ENCODE data around the gene KIF13A. TPM values are rescaled to one million over a fixed set of nuclear protein-coding genes. Genes with fewer than 3 reads are reported as not detected.
"Not testable (repeated sequence)": the region's sequence is repeated elsewhere in the genome, so short reads cannot be mapped to it uniquely, and the experiment has no call there.

The KIF13A gene
- total RNA-seq, 1 donor from 2014 or later: 27.8 TPM

DNA sequence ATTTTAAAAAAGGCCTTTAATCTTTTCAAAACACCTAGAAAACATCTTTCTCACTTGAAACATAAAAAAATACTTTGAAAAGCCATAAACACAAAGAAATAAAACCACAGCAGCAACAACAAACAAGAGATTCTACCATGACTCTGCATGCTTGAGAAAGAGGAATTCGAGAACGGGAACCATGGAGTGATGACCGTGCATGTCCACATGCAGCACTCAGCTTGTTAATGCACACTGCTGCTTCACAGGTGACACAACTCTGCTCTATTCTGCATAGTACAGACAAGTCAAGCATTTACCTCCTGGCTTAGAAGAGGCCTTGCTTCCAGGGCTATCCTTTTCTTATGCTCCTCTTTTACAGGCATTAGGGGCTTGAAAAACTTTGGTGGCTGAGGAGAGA lies 215.8 kb downstream of the KIF13A start:
- DNase-seq: no peak

DNA sequence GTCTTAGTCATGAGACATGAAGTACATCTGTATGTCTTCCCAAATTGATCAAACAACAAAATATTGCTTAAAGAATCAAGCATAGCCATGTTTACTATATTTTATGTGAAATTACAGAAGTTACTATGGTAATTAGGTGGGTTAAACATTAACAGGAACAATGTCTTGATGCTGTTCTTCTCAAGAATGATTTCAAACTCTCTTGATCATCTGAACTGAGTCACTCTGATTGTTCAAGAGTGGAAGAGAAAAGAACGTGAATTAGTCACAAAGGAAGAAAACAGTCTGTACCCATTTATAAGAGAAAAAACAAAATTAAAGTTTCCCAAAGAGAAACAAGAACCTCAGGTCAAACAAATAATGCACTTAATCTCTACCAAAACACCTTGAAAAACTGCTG lies 218.6 kb downstream of the KIF13A start:
- no peak for DNase-seq

DNA sequence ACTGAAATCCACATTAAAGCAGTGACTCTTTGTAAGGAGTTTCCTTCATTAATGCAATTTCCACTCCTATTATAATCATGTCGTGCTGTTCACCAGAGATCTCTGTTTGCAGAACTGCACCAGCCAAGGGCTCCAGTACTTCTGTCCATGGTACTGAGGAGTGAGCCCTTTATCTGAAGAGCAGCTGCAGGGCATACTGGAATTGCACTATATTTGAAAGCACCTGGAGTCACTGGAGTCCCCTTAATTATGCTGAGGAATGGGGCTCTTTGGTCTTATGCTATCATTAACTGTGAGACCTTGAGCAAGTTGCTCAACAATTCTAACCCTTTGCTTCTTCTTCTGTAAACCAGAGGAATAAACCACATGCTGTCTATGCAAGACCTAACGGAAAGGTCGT lies 219.0 kb downstream of the KIF13A start:
- DNase-seq: no peak

DNA sequence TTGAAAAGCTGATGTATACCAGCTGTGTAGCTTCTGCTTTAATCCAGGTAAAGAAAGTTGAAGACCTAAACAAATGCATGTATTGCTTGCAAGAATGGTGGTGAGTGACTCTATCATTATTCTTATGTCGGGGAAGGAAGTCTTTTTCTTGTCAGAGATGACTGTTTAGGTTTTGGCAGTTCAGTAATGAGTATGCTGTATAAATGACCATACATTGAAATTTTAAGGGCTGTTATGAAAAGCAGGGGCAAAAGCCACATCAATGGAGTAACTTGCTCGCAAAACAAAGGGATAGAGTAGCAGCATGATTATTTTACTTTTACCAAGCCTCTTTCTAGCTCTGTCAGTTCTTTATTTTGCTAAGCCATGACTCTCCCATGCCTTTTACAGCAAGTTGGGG lies 224.8 kb downstream of the KIF13A start:
- no peak for DNase-seq

DNA sequence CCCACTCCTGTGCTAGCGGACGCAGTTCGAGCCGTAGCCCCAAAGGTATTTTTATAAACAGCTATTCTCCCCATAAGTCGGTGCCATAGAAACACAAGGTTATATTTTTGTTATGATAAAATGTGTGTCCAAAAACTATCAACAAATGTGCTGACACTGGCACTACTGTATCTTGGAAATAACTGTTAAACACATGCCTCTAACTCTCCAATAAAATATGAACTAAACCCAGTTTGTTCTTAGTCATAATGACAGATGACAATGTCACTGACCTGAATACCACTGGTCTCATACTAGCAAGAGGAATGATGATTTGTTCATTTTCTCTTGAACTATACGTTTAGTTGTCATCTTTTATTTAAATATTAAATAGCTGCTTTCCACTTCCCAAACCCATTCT lies 229.3 kb downstream of the KIF13A start:
- DNase-seq: no peak

DNA sequence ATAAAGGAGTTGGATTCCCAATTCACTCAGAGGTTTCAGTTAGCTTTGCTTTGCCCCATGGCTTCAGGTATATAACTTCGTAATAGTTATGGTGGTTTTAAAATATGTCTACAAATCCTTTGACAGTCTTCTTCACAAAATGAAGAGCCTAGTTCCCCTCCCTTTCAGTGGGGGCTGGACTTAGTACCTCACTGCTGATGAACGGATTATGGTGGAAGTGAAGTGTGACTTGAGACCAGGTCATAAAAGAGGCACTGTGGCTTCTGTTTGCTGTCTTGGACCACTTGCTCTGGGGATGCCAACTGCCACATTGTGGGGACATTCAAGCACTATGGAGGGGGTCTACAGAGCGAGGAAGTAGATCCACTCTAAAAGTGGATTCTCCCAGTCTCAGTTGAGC lies 233.2 kb downstream of the KIF13A start:
- no peak for DNase-seq

DNA sequence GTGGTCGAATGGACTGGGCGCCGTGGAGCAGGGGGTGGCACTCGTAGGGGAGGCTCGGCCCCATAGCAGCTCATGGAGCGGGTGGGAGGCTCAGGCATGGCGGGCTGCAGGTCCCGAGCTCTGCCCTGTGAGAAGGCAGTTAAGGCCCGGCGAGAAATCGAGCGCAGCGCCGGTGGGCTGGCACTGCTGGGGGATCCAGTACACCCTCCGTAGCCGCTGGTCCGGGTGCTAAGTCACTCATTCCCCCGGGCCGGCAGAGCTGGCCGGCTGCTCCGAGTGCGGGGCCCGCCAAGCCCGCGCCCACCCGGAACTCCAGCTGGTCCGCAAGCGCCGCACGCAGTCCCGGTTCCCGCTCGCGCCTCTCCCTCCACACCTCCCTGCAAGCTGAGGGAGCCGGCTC lies 242.1 kb downstream of the KIF13A start:
- not testable (repeated sequence) for DNase-seq

DNA sequence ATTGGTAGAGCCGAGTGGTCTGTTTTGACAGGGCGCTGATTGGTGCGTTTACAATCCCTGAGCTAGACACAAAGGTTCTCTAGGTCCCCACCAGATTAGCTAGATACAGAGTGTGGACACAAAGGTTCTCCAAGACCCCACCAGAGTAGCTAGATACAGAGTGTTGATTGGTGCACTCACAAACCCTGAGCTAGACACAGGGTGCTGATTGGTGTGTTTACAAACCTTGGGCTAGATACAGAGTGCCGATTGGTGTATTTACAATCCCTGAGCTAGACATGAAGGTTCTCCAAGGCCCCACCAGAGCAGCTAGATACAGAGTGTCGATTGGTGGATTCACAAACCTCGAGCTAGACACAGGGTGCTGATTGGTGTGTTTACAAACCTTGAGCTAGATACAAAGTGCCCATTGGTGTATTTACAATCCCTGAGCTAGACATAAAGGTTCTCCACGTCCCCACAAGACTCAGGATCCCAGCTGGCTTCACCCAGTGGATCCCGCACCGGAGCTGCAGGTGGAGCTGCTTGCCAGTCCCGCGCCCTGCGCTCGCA lies 242.6 kb downstream of the KIF13A start:
- DNase-seq: not testable (repeated sequence)

DNA sequence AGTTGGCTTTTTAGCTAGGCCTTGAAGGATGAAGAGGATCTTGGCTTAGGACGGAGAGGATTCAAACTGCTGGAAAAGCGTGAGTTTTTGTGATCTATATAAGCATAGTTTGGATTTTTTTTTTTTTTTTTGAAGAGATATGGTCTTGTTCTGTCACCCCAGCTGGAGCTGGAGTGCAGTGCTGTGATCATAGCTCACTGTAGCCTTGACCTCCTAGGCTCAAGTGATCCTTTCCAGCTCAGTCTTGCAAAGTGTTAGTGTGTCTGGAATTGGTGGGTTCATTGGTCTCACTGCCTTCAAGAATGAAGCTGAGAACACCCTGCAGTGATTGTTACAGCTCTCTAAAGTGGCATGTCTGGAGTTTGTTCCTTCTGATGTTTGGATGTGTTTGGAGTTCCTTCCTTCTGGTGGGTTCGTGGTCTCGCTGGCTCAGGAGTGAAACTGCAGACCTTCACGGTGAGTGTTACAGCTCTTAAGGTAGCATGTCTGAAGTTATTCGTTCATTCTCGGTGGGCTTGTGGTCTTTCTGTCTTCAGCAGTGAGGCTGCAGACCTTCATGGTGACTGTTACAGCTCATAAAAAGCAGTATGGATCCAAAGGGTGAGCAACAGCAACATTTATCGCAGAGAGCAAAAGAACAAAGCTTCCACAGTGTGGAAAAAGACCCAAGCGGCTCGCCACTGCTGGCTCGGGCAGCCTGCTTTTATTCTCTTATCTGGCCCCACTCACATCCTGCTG lies 243.2 kb downstream of the KIF13A start:
- no peak for DNase-seq

DNA sequence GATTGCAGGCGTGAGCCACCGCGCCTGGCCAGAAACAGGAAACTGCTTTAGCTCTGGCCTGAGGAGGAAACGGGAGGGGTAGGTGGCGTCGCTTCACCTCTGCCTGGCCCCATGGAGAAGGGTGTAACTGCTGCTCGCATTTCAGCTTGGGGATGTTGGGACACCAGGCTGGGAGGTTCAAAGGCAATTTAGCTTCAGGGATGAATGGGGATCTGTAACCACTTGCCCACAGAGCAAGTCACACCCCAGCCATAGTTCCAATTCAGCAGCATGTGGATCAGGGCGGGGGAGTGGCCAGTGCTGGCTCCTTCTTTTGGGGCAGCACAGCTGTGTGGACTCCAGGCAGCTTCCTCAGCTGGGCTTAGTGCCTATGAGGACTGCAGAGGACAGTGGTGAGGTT lies 245.9 kb downstream of the KIF13A start:
- no peak for DNase-seq

DNA sequence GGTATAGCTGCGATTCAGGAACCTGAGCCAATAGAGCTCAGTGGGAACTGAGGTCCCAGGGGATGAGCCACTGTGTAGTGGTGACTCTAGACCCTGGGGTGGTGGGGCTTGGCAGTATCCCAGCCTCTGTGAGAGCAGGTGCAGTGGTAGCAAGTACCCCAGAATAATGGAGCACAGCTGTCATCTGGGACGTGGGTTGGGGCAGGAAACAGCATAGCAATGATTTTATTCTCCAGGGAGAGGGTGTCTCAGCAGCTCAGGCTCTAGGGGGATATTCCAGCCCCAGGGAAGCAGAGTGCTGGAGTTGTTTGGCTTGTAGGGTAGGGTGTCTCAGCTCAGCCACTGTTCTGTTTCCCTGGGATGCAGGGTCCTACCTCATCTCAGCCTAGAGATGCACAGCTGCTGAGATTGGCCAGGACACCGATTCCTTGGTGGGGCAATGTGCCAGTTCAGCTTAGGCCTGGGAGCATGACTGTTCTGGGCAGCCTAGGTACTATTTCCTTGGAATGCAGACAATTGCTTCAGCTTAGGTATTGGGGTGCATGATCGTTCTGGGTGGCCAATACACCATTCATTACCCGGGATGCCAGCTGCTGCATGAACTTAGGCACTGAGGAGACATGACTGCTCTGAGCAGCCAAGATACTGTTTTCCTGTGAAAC lies 246.7 kb downstream of the KIF13A start:
- no peak for DNase-seq

DNA sequence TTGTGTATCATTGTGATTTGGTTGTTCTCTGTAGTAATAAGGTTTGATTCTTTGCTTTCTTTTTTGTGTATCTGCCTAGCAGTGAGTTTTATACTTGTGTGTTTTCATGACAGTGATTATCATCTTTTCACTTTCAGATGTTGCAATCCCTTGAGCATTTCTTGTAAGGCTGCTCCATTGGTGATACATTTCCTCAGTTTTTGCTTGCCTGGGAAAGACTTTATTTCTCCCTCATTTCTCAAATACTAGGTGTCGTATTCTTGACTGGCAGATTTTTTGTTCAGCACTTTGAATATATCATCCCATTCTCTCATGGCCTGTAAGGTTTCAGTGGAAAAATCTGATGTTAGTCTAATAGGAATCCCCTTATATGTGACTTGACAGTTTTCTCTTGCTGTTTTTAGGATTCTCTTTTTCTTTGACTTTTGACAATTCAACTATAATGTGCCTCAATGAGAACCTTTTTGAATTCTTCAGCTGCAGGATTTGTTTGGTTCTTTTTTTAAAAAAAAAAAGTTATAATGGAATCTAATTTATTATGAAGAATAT lies 249.7 kb downstream of the KIF13A start:
- no peak for DNase-seq

DNA sequence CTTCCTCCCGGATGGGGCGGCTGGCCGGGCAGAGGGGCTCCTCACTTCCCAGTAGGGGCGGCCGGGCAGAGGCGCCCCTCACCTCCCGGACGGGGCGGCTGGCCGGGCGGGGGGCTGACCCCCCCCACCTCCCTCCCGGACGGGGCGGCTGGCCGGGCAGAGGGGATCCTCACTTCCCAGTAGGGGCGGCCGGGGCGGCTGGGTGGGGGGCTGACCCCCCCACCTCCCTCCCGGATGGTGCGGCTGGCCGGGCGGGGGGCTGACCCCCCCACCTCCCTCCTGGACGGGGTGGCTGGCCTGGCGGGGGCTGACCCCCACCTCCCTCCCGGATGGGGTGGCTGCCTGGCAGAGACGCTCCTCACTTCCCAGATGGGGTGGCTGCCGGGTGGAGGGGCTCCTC lies 252.1 kb downstream of the KIF13A start:
- not testable (repeated sequence) for DNase-seq

DNA sequence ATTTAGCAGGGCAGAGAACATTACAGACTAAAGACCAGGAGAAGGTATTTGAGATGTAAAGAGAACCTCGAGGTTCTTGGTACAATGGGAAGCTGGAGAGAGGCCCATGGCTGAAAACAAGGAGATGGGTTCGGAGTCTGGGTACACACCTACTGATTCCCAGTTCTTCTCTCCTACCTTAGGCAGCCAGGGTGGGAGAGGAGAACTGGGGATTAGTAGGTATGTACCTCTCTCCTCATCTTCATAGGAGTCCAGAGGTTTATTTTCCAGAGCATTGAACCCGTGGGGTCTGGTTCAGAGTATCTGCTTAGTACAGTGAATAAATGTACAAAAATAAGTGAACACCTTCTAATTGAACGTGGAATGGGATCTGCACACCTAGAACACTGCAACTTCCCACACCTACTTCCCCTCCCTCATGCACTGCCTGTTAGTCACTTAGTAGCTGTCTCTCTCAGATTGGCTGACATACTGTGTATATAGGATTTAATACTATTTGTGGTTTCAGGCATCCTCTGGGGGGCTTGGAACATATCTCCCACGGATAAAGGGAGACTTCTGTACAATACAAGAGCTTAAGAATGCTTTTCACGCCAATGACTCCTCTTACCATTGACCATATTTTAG lies 257.2 kb downstream of the KIF13A start:
- no peak for DNase-seq

DNA sequence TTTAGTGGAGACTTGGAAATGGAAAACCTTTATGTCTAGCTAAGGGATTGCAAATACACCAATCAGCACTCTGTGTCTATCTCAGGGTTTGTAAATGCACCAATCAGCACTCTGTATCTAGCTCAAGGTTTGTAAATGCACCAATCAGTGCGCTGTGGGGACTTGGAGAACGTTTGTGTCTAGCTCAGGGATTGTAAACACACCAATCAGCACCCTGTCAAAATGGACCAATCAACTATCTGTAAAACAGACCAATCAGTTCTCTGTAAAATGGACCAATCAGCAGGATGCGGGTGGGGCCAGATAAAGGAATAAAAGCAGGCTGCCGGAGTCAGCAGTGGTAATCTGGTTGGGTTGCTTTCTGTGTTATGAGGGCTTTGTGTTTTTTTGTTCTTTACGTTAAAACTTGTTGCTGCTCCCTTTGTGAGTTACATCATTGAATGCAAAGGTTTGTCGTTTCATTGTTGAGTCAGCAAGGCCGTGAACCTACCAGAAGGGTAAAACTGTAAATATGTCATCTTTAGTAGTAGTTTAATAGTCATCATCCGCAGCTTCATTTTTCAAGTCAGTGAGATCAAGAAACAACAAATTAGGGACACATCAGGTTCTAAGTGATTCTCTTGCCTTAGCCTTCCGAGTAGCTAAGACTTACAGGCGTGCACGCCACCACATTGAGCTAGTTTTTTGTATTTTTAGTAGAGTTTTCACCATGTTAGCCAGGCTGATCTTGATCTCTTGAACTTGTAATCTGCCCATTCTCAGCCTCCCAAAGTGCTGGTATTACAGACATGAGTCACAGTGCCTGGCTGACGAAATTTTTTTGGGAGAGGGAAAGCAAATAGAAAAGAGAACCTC lies 258.0 kb downstream of the KIF13A start:
- DNase-seq: no peak

DNA sequence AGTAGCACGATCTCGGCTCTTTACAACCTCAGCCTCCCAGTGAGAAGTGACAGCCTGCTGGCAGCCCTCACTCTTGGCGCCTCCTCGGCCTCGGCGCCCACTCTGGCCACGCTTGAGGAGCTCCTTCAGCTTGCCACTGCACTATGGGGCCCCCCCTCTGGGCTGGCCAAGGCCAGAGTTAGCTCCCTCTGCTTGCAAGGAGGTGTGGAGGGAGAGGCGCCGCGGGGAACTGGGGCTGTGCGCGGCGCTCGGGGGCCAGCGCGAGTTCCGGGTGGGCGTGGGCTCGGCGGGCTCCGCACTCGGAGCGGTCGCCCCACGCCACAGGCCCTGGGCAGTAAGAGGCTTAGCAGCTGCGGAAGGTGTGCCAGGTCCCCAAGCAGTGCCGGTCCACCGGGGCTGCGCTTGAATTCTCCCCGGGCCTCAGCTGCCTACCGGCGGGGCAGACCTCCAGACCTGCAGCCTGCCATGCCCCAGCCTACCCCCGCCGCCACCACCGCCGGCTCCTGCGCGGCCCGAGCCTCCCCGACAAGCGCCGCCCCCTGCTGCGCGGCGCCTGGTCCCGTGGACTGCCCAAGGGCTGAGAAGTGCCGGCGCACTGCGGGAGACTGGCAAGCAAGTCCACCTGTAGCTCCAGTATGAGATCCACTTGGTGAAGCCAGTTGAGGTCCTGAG lies 258.7 kb downstream of the KIF13A start:
- no peak for DNase-seq

DNA sequence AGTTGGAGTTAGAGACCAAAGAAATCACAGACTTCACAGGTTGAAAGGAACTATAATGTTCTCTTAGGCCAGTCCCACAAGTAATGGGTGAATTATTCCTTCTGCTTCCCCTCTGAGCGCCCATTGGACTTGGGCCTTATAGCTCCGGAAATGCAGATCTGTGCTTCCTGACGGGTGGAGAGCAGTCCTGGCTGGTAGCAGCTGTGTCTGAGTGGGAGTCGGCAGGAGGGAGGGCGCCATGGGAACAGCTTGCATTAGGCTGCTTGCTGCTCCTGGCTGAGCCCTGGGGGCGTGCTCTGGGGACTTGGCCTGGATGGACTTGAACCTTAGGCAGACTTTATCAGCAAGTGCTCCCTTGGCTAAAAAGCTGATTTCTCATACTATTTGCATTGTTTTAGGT lies 262.4 kb downstream of the KIF13A start:
- DNase-seq: no peak

DNA sequence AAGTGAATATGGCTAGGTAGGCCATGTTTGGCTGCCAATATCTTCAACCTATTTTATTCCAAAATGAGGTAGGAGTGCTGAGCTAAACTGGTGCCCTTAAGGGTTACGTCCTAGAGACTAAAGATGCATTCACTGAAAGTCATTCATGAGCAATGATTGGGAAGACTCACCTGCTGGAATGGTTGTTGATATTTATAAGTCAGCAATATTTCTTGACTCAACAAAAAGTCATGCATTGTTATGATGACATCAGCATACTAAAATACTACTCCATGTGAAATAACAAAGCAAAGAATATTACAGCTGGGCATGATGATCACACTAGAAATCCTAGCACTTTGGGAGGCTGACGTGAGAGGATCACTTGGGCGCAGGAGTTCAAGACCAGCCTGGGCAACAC lies 263.1 kb downstream of the KIF13A start:
- DNase-seq: no peak

DNA sequence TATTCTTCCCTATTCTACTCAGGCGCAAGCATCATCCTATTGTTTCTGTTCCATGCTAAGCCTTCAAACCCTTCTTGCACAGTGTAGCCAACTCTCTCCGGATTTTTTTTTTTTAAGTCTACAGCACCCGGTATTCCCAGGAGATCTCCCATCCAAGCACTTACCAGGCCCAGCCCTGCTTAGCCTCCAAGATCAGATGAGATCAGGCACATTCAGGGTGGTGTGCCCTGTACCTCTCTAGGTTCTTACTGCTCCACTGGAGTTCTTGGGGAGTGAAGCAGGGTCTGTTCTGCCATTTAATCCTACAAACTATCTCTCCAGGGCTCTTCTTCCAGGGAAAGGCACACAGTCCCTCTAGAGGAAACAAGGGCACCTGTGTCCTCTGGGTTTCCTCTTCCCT lies 265.8 kb downstream of the KIF13A start:
- DNase-seq: no peak

DNA sequence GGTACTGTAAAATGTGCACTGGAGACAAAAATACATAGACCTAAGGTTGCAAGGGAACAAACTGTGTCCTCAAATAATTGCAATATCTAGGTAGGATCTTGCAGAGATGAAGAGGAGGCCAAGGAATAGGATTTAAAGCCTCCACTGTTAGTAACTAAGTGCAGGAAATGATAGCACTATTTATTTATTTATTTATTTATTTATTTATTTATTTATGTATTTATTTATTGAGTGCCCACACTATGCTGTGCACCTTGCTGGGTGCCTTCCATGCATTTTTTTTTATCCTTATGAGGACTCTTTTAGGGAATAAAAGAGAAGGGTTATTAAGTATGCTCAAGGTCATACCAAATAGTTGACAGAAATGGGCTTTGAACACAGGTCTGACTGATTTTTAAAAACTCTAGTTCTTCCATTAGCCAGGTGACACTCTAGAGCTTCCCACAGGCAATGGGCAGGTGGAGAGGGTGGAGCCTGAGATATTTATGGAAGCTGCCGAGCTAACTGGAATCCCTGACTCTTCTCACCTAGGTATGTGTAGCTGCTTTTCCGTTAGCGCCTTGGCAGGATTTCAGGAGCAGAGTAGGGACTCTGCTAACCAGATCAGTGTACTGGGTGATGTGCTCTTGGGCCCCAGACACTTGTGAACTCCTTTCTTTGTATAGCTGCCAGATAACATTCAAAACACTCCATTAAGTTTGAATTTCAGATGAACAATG lies 268.0 kb downstream of the KIF13A start:
- DNase-seq: no peak

DNA sequence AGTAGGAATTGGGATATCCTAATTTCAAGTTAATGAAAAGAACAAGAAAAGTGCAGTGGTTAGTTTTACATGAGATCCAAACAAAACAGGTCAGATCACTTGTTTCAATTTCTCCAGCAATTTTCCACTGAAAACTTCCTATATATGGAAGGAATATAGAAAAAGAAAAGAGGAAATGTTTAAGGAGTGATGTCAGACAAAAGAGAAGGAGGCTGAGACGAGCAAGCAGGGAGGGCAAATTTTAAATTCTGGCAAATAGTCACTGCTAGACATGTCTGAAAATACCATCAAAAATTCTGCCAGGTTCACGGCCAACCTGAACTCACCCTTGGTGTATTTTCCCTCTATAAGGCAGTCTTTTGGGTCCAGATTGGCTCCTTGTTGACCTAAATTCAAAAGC lies 271.2 kb downstream of the KIF13A start:
- no peak for DNase-seq

Data from occipital lobe (tissue), 2 donors.